Measurements from ENCODE around the gene GLS. TPM values are rescaled to one million over a fixed set of nuclear protein-coding genes. Genes with fewer than 3 reads are reported as not detected.
A peak's percentile ranks its signal among the peaks of the same experiment; 100 is the strongest.

The GLS gene
- 100 to 1,000 TPM; 282 to 501 TPM for total RNA-seq

GRCh38 chr2:190880378-190881083, at the start of gene GLS:
Gene GLS (plus strand): TSS chr2:190880821. CDS start chr2:190881085, 264 bp downstream.
- DNase-seq (ENCODE audit: low spot score in 2 of 2) = peak; percentile 94 to 95
- no peaks in the 10 kb centered on the region for H3K9me3 Mint-ChIP-seq
- peak; percentile 75 to 78 for ATAC-seq
- H3K36me3 Mint-ChIP-seq = peaks cover 34 to 39% of the 10 kb centered on the region in 2 donors
- H3K27ac Mint-ChIP-seq = peak within 1 kb of the TSS; percentile 99 to 100

GRCh38 chr2:190831941-190832340, 48.7 kb upstream of the GLS start:
- no peak for ATAC-seq
- no peaks in the 10 kb centered on the region for H3K36me3 Mint-ChIP-seq
- no peak overlapping the region for H3K27ac Mint-ChIP-seq
- no peak for DNase-seq (ENCODE audit: low spot score in 2 of 2)
- peaks cover 0 to 4% of the 10 kb centered on the region in 2 donors for H3K9me3 Mint-ChIP-seq

- ATAC-seq (no peak), DNase-seq (ENCODE audit: low spot score in 2 of 2) (no peak)
- Mint-ChIP-seq H3K36me3 (peaks cover 0 to 6% of the 10 kb centered on the region in 2 donors), H3K9me3 (peaks cover 0 to 4% of the 10 kb centered on the region in 2 donors), H3K27ac (no peak overlapping the region)
Observed at GRCh38 chr2:190834890-190835208, 45.8 kb upstream of the GLS start.

GRCh38 chr2:190835303-190835930, 45.2 kb upstream of the GLS start:
- DNase-seq (ENCODE audit: low spot score in 2 of 2) = no peak
- peaks cover 0 to 6% of the 10 kb centered on the region in 2 donors for H3K36me3 Mint-ChIP-seq
- H3K9me3 Mint-ChIP-seq = peaks cover 0 to 4% of the 10 kb centered on the region in 2 donors
- ATAC-seq = no peak
- H3K27ac Mint-ChIP-seq = no peak overlapping the region

GRCh38 chr2:190836767-190837166, 43.9 kb upstream of the GLS start:
- peaks cover 4 to 12% of the 10 kb centered on the region in 2 donors for H3K36me3 Mint-ChIP-seq
- peaks cover 0 to 3% of the 10 kb centered on the region in 2 donors for H3K9me3 Mint-ChIP-seq
- DNase-seq (ENCODE audit: low spot score in 2 of 2) (no peak), ATAC-seq (no peak)
- H3K27ac Mint-ChIP-seq = no peak overlapping the region

GRCh38 chr2:190837420-190837819, 43.2 kb upstream of the GLS start:
- no peak for ATAC-seq
- Mint-ChIP-seq H3K27ac (no peak overlapping the region), H3K36me3 (peaks cover 4 to 15% of the 10 kb centered on the region in 2 donors), H3K9me3 (peaks cover 0 to 3% of the 10 kb centered on the region in 2 donors)
- no peak for DNase-seq (ENCODE audit: low spot score in 2 of 2)

- Mint-ChIP-seq H3K27ac (no peak overlapping the region), H3K9me3 (peaks cover 0 to 3% of the 10 kb centered on the region in 2 donors), H3K36me3 (peaks cover 4 to 19% of the 10 kb centered on the region in 2 donors)
- DNase-seq (ENCODE audit: low spot score in 2 of 2) (no peak), ATAC-seq (no peak)
Observed at GRCh38 chr2:190837952-190838361, 42.7 kb upstream of the GLS start.

- peaks cover 4 to 19% of the 10 kb centered on the region in 2 donors for H3K36me3 Mint-ChIP-seq
- DNase-seq (ENCODE audit: low spot score in 2 of 2) = peak in 1 of 2 donors; percentile 27
- H3K9me3 Mint-ChIP-seq = peaks cover 0 to 3% of the 10 kb centered on the region in 2 donors
- ATAC-seq = peak; percentile 79 to 93
- H3K27ac Mint-ChIP-seq = peak overlapping the region in 1 of 2 donors; percentile 8
Observed at GRCh38 chr2:190838492-190838910, 42.1 kb upstream of the GLS start.

GRCh38 chr2:190840569-190841172, 40.0 kb upstream of the GLS start:
- DNase-seq (ENCODE audit: low spot score in 2 of 2) = no peak
- no peak overlapping the region for H3K27ac Mint-ChIP-seq
- H3K9me3 Mint-ChIP-seq = peaks cover 0 to 3% of the 10 kb centered on the region in 2 donors
- ATAC-seq = no peak
- H3K36me3 Mint-ChIP-seq = peaks cover 4 to 19% of the 10 kb centered on the region in 2 donors

GRCh38 chr2:190841707-190842505, 38.7 kb upstream of the GLS start:
- no peak for DNase-seq (ENCODE audit: low spot score in 2 of 2)
- ATAC-seq = peak in 1 of 2 donors; percentile 5
- peaks cover 0 to 3% of the 10 kb centered on the region in 2 donors for H3K9me3 Mint-ChIP-seq

GRCh38 chr2:190842606-190843104, 38.0 kb upstream of the GLS start:
- Mint-ChIP-seq H3K27ac (peak overlapping the region in 1 of 2 donors; percentile 44), H3K9me3 (peaks cover 0 to 3% of the 10 kb centered on the region in 2 donors), H3K36me3 (peaks cover 4 to 13% of the 10 kb centered on the region in 2 donors)
- no peak for ATAC-seq
- DNase-seq (ENCODE audit: low spot score in 2 of 2) = no peak

More at GRCh38 chr2:190841707-190842505, 38.7 kb upstream of the GLS start:
- Mint-ChIP-seq H3K36me3 (peaks cover 4 to 19% of the 10 kb centered on the region in 2 donors), H3K27ac (peak overlapping the region in 1 of 2 donors; percentile 29)

- Mint-ChIP-seq H3K27ac (peak overlapping the region in 1 of 2 donors; percentile 99), H3K9me3 (peaks cover 0 to 3% of the 10 kb centered on the region in 2 donors), H3K36me3 (peaks cover 4 to 12% of the 10 kb centered on the region in 2 donors)
- peak; percentile 72 to 75 for DNase-seq (ENCODE audit: low spot score in 2 of 2)
- ATAC-seq = peak; percentile 91 to 93
Observed at GRCh38 chr2:190843890-190844699, 36.5 kb upstream of the GLS start.

GRCh38 chr2:190844700-190845401, 35.8 kb upstream of the GLS start:
- Mint-ChIP-seq H3K27ac (peak overlapping the region in 1 of 2 donors; percentile 99), H3K9me3 (peaks cover 0 to 3% of the 10 kb centered on the region in 2 donors), H3K36me3 (peaks cover 4 to 12% of the 10 kb centered on the region in 2 donors)
- DNase-seq (ENCODE audit: low spot score in 2 of 2) (no peak), ATAC-seq (no peak)

- Mint-ChIP-seq H3K9me3 (no peaks in the 10 kb centered on the region), H3K27ac (no peak overlapping the region), H3K36me3 (peaks cover 0 to 7% of the 10 kb centered on the region in 2 donors)
- ATAC-seq (peak in 1 of 2 donors; percentile 7), DNase-seq (ENCODE audit: low spot score in 2 of 2) (no peak)
Observed at GRCh38 chr2:190846746-190847145, 33.9 kb upstream of the GLS start.

- DNase-seq (ENCODE audit: low spot score in 2 of 2) (no peak), ATAC-seq (no peak)
- Mint-ChIP-seq H3K36me3 (peaks cover 0 to 2% of the 10 kb centered on the region in 2 donors), H3K27ac (no peak overlapping the region), H3K9me3 (no peaks in the 10 kb centered on the region)
Observed at GRCh38 chr2:190847504-190848081, 33.0 kb upstream of the GLS start.
